ENCODE results near the gene ZNF598.

Gene ZNF598

DNA sequence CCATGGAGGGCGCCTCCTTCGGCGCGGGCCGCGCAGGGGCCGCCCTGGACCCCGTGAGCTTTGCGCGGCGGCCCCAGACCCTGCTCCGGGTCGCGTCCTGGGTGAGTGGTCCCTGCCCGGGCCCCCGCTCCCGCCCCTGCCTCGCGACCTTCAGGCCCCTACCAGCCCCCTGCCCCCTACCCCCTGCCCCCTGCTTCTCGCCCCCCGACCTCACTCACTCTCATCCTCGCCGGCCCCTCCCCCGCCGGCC is 19.6 kb downstream of the ZNF598 start:
- DNase-seq, result no peak

DNA sequence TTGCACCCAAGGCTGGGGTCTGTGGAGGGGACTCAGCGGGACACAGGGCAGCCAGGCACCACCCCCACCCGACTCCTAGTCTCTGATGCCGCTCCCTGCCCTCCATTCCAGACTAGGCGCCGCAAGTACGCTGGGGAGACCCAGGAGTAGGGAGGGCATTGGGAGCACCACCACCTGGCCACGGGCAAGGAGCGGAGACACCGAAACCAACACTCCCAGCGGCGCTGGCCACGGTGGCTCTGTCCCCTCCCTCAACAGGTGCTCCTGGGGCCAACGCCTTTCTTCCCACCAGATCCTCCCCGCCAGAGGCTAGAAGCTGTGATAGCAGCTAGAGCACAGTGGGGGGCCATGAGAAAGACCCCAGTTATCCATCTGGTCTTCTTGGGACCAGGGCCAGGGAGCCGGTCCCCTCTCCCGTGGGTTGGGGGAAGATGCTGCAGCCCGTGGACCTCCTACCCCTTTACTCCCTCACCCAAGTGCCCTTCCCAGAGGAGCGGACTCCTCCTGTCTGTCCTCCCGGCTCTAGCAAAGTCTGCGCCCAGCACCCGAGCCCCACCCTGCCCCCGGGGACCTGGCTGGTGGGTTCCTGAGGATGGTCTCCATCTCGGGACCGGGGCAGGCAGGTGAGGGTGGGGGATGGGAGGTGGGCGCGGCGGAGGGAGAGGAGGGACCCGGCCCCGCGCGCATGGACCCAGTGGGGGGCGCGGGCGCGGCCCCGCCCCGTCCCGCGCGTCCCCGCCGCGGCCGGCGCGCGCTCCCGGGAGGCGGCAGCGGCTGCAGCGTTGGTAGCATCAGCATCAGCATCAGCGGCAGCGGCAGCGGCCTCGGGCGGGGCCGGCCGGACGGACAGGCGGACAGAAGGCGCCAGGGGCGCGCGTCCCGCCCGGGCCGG is 20.2 kb downstream of the ZNF598 start, which contains the start of gene SYNGR3:
Gene SYNGR3, plus strand, starts transcription at position 762 of the 892 bp plus-strand sequence. CDS start 133 bp downstream, outside the sequence.
- no peak for DNase-seq

DNA sequence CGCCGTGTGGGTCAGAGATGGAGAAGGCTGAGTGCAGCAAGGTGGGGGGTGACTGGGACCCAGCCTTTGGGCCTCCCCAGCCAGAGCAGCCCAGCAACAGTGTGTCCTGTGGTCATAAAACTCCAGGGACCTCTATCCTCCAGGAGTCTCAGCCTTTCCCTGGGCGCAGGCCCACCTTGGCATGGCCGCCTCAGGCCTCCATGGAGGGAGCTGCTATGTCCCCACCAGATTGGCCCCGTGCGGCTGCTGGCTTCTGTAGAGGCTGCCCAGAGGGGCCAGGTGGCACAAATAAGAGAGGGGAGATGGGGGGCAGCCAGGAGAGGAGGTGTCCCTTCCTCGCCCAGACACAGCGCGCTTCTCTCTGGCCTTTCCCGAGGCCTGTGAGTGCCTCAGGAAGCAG is 22.4 kb downstream of the ZNF598 start:
- DNase-seq, result no peak

DNA sequence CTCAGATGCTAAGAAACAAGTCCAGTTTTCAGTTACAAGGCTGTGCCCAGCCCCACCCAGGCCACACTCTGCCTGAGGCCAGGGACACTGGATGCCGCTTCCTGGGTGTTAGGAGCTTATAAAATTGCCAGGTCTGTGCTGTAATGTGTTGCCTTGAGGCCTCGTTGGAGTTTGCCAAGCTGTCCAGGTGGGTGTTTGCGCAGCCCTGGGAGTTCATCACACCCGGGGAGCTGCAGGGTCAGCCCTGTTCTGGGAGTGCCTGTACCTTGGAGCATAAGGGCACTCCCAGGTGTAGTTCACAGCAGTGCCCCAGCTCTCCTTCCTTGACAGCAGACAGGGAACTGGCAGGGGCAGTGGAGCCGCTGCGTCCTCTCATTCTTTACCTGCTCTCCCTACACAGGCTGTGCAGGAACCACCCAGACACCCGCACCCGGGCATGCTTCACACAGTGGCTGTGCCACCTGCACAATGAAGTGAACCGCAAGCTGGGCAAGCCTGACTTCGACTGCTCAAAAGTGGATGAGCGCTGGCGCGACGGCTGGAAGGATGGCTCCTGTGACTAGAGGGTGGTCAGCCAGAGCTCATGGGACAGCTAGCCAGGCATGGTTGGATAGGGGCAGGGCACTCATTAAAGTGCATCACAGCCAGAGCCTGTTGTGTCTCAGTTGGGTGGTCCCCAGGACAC is 24.0 kb downstream of the ZNF598 start:
- DNase-seq, result no peak

DNA sequence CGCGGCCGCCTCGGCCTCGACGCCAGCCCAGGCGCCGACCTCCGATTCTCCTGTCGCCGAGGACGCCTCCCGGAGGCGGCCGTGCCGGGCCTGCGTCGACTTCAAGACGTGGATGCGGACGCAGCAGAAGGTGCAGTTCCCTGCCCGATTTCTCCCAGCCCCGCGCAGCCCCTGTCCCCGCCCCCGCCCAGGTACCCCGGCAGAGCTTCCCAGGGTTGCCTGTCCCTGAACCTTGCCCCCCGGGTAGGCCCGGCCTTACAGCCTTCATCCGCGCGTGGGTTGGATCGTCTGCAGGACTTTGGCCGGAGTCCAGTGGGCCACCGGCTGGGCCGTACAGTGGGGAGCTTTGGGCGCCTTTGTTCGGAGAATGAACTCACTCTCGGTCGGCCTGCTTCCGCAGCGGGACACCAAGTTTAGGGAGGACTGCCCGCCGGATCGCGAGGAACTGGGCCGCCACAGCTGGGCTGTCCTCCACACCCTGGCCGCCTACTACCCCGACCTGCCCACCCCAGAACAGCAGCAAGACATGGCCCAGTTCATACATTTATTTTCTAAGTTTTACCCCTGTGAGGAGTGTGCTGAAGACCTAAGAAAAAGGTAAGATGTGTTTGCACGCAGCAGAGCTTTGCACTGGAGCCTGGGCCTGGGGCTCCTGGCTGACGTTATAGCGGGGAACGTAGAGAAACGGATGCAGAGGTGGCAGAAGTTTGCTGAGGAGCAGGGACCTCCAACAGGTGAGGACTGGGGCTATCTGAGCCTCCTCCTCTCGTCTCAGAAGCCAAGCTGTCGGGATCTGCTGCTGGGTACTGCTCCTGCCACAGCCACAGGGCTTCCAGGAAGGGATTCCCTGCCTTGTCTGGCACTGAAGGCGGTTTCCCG is 25.0 kb downstream of the ZNF598 start:
- DNase-seq, result no peak

DNA sequence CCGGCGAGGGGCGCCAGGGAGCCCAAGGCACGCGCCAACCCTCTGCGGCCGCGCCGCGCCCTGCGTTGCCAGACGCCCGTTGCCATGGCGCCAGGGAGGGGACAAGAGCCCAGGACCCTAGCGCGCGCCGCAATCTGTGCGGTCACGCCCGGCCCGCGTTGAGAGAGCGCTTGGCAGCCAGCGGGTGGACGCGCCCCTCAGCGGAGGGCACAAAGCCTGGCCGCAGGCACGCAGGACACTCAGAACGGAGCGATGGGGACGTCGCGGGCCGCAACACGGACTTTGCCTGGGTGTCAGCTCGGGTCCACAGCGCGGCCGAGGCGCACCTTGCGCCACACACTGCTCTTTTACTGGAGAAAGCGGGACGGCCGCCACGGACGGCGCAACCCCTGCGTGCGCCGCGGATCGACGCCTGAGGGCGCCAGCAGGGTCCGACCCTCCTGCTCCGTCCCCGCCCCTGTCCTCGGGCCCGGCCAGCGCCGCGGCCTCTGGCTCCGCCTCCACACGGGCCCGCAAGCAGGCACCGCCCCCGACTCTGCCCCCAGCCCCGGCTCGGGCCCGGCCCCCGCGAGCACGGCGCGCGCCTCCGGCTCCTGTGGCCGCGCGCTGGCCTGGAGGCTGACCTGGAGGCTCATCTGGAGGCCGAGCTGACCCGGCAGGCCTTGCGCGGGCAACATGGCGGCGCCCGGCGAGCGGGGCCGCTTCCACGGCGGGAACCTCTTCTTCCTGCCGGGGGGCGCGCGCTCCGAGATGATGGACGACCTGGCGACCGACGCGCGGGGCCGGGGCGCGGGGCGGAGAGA is 25.9 kb downstream of the ZNF598 start, which contains the start of gene GFER:
Gene GFER, plus strand, starts transcription at position 650 of the 803 bp plus-strand sequence. Its CDS starts 26 bp downstream, at position 676.
- DNase-seq, result peak; percentile 51

DNA sequence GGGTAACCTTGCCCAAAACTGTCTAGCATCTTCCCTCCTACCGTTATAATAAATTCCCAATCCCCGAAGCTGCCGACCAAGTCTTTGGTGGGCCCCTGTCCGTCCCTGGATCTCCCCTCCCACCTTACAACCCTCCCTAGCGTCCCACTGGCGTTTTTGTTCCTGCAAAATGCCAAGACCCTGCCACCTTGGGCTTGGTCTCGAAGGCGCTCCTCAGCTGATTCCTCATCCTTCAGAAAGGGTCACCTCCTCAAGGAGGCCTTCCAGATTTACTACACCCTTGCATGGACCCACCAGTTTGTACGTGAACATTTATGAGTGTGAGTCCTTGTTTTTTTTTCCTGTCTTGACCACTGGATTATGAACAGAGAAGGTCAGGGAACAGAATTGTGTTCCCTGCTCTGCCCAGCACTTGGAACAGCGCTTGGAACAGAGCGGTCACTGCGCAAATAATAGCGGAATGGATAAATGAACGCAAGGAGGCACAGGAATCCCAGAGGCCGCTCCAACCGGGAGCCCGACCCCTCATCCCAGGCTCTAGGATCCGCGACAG is 26.6 kb downstream of the ZNF598 start:
- no peak for DNase-seq

DNA sequence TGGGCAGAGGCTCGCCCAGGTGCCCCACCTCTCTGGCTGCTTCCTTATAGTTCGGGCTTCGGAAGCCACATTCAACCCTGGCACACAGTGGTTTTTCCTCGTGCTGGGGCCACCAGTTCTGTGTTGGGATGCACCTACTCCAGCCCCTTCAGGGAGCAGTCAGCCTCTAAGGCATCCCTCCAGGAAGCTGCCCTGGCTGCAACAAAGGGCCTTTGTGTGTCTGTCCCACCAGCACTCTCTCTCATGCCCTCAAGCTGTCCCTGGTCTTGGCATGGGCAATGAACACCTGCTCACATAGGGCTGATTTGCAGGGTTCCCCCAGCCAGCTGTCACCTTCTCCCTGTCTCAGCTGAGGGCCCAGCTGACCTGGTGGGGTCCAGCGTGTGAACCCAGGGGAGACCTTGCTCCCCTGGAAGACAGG is 27.6 kb downstream of the ZNF598 start:
- no peak for DNase-seq

DNA sequence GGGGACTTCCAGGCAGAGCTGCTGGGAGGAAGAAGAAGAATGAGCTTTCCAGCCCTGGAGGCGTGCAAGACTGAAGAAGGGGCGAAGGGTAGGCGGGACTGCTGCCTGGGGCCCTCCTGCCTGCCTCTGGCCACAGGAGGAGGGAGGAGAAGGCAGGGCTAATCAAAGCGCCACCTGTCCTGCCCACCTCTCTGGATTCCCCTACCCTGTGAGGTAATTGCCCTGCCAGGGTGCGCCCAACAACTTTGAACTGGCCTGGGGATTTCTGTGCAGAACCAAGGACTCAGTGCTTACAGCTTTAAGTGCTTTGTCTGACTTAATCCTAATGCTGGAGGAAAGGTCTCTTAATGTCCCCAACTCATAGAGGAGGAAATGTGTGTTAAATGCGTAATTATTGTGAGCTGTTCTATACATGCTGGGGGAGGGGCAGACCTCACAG is 28.2 kb downstream of the ZNF598 start, which contains the start of gene NOXO1:
Gene NOXO1, minus strand, starts transcription at position 72 of the 439 bp plus-strand sequence. CDS start 290 bp downstream, outside the sequence.
- DNase-seq, result no peak

DNA sequence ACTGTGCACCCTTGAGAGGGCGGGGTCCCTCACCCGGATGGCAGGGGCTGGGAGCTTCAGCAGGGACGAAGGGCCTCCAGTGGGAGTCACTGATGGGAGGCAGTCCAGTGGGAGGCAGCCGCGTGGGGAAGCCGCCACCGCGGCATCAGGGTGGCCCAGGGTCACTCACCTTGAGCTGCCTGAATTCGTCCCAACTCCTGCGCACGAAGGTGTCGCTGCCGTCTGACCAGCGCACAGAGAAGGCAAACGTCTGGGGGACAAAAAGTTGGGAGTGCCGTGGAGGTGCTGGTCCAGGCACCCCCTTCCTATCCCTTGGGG is 28.9 kb downstream of the ZNF598 start:
- DNase-seq, result no peak

DNA sequence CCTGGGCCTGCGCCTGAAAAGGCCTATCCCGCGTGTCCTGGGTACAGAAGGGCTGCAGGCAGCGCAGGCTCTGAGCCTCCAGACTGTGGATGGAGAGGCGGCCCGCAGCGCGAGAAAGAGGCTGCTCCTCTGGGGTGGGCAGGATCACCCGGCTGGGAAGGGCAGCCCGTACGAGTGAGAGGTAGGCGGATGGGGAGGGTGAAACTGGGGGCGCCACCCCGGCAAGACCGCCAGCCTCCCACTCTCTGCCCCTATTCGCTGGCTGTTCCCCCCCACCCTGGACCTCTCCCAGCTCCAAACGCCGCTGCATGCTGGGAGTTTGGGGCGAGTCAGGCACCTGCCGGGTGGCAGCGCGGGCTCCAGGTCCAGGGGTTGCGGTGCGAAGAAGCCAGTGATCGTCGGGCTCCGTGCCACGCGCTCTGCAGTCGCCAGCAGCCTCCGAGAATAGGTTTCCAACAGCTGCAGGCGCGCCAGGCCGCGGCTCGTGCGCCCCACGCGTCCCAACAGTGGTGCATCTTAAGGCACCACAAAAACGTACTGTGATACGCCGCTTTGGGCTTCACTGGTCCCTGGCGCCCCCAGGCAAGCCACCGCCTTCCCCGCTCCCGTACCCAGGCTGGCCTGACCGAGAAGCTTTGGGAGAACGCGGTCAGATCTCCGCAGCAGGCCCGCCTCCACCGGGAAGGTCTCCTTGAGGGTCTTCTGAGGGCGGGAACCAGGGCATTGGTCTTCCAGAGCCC is 29.4 kb downstream of the ZNF598 start:
- DNase-seq, result no peak

DNA sequence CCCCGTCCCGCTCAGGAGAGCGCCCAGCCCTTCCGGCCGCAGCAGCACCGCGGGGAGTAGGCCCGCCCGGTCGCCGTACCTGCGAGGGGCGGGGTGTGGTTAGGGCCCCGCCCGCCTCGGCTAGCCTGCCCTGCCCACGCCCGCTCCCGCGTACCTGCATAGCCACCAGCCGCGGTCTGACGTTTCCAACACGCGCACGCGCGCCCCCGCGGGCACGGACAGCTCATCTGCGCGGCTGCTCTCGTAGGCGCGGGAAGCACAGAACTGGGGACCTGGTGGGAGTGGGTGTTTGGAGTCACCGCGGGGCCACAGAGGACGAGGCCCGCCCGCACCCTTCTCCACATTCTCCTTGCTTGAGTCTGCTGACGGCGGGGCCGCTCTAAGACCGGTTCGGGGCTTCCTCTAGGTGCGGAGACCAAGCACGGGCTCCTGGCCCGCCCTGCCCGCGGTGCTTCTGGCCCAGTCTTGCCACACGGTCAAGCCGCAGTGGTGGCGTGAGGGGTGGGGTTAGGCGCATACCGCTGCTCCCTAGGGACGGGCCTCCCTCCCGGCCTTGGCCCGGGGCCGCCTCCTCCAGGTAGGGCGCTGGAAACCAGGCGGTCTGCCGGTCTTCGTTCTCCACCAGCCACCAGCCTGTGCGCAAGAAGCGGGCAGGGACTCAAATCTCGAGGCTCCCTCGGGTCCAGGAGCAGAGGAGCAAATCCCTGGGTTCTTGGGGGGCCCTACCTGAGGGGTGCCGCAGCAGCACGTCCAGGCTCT is 30.2 kb downstream of the ZNF598 start:
- DNase-seq, result no peak

DNA sequence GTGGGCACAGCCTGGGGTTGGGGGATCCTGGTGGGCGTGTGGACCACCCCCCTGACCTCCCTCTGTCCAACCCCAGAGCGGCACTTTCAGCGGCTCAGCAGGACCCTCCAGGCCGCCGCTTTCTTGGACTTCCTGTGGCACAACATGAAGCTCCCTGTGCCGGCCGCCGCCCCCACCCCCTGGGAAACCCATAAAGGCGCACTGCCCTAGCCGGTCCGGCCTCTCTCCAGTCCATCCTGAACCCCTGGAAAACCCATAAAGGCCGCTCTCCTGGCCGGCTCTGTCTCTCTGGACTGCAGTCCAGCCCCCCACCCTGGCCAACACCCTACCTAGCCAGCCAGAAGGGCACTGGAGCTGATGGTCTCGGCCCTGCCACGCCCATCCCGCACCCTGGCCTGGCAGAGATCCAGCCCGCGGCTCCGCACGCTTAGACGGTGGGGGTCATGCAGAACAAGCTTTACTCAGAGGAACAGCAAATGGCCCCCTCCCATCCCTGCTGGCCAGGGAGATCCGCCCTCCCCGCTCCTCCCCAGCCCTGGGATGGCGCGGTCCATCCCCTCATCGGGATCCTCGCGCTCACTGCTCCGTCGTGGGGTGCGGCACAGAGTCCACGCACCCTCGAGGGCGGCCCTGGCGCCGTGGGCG is 31.0 kb downstream of the ZNF598 start:
- DNase-seq, result no peak

DNA sequence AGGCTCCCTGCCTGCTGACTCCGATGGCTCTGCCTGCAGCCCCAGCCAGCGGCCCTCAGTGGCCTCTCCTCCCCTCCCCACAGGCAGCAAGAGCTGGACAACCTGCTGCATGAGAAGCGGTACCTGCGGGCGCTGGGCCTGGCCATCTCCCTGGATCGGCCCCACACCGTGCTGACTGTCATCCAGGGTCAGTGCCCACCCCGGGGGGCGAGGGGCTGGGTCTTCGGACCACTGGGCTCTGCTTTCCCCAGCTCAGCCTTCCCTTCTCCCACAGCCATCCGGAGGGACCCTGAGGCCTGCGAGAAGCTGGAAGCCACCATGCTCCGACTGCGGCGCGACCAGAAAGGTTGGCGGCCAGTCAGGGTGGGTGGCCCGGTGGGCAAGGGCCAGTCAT is 31.7 kb downstream of the ZNF598 start:
- no peak for DNase-seq

DNA sequence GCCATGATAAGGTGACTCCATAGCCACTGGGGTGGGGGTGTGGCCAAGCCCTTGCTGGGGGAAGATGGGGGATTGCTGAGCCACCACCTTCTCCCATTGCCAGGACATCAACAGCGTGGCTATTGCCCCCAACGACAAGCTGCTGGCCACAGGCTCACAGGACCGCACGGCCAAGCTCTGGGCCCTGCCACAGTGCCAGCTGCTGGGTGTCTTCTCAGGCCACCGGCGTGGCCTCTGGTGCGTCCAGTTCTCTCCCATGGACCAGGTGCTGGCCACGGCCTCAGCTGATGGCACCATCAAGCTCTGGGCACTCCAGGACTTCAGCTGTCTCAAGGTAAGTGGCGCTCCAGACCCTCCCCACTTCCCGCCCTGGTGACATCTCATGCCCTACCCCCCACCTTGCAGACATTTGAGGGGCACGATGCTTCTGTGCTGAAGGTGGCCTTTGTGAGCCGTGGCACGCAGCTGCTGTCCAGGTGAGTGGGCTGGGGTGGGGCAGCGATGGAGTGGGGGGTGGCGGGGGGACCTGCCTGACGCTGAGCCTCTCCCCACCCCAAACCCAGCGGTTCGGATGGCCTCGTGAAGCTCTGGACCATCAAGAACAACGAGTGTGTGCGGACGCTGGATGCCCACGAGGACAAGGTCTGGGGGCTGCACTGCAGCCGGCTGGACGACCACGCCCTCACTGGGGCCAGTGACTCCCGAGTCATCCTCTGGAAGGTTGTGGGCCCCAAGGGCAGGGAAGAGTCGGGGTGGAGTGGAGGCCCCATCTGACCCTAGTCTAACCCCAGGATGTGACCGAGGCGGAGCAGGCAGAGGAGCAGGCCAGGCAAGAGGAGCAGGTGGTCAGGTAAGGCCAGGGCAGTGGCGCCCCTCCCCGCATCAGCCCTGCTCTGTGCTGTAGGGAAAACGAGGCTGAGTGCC is 32.4 kb downstream of the ZNF598 start:
- no peak for DNase-seq

DNA sequence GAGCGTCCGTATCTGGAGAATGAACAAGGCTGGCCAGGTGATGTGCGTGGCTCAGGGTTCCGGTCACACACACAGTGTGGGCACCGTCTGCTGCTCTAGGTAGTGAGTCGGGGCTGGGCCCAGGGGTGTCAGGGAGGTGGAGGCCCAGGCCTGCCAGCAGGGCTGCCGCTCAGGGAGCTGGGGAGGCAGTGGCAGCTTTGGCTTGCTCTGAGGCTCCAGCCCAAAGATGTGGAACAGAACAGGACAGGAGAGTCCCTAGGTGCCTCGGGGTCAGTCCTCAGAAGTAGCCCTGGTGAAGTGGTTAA is 33.5 kb downstream of the ZNF598 start:
- no peak for DNase-seq

DNA sequence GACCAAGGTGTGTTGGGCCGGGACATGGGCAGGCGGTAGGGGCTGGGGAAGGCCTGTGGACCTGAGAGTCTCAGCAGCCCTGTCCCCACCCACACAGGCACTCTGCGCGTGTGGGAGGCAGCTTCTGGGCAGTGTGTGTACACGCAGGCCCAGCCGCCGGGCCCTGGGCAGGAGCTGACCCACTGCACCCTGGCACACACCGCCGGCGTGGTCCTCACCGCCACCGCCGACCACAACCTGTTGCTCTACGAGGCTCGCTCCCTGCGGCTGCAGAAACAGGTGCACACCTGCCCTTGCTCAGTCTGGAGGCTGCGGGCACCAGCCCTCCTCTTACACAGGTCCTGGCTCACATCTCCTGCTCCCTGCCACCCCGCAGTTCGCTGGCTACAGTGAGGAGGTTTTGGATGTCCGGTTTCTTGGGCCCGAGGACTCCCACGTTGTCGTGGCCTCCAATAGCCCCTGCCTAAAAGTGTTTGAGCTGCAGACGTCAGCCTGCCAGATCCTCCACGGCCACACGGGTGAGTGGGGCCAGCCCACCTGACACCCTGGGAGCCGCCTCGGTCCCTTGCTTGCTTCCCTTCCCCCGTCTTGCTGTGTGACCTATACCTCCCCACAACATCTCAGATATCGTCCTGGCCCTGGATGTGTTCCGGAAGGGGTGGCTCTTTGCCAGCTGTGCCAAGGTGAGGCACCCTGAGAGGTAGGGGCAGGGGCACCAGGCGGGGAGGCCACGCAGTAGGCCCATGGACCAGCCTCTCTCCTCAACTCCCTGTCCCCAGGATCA is 34.0 kb downstream of the ZNF598 start:
- DNase-seq, result no peak
